ENCODE data around the gene L3MBTL3.

L3MBTL3 gene

GRCh38 chr6:130182466-130182865 is 164.1 kb downstream of the L3MBTL3 start:
- no peak for DNase-seq (ENCODE audit: low read depth, low spot score)

GRCh38 chr6:130183271-130184222 is 165.2 kb downstream of the L3MBTL3 start:
- DNase-seq (ENCODE audit: low read depth, low spot score): no peak

- no peak for DNase-seq (ENCODE audit: low read depth, low spot score)
Observed at GRCh38 chr6:130185658-130186057, 167.3 kb downstream of the L3MBTL3 start.

GRCh38 chr6:130187335-130188206 is 169.2 kb downstream of the L3MBTL3 start:
- no peak for DNase-seq (ENCODE audit: low read depth, low spot score)

- no peak for DNase-seq (ENCODE audit: low read depth, low spot score)
Observed at GRCh38 chr6:130188207-130188899, 170.0 kb downstream of the L3MBTL3 start.

- no peak for DNase-seq (ENCODE audit: low read depth, low spot score)
Observed at GRCh38 chr6:130189531-130190397, 171.4 kb downstream of the L3MBTL3 start.

All from brain pericyte (primary cell).